Measurements from ENCODE around the gene COL27A1. TPM values are rescaled to one million over a fixed set of nuclear protein-coding genes. Genes with fewer than 3 reads are reported as not detected.

COL27A1 gene
- total and polyA plus RNA-seq, 2 donors (not counting 3 experiments of a cell fraction or from before 2014, with no cell fraction given) = 14.7 to 49.1 TPM

- H3K27ac ChIP-seq (ENCODE audit: insufficient read depth, low read depth, low read length) = no peak overlapping the region
- no peaks in the 10 kb centered on the region for H3K9me1 ChIP-seq (replicated peaks; ENCODE audit: control insufficient read depth, extremely low read depth, insufficient read depth, low read length)
- no peak overlapping the region for H3K9ac ChIP-seq (replicated peaks; ENCODE audit: extremely low read depth, insufficient read depth, low read length)
- no peak overlapping the region for H2AFZ ChIP-seq (ENCODE audit: low read depth, low read length)
- no peaks in the 10 kb centered on the region for H4K20me1 ChIP-seq (replicated peaks; ENCODE audit: control insufficient read depth, extremely low read depth, insufficient read depth, low read length)
- no peaks in the 10 kb centered on the region for H3K79me2 ChIP-seq (ENCODE audit: control insufficient read depth, insufficient read depth, low read length)
- FAIRE-seq (no peak), DNase-seq (ENCODE audit: low read depth, low spot score) (no peak)
- H3K27me3 ChIP-seq (ENCODE audit: control insufficient read depth in 2 of 2, insufficient read depth in 2 of 2, low read length in 2 of 2) = no peaks in the 10 kb centered on the region
- no peaks in the 10 kb centered on the region for H3K4me1 ChIP-seq (ENCODE audit: control insufficient read depth, extremely low read depth, insufficient read depth, low read length)
- intact Hi-C loops (cut with micrococcal nuclease) = no loop called here
- no peak overlapping the region for H3K4me2 ChIP-seq (ENCODE audit: insufficient read depth, low read length)
- TF ChIP-seq EZH2 (IDR thresholded peaks at IDR 0.05; ENCODE audit: borderline replicate concordance, low read depth, low read length, severe bottlenecking) = no peak
- TF ChIP-seq FOS (IDR thresholded peaks at IDR 0.05; ENCODE audit: borderline replicate concordance, insufficient read depth, low read length) = no peak
- TF ChIP-seq, protein P1, sequence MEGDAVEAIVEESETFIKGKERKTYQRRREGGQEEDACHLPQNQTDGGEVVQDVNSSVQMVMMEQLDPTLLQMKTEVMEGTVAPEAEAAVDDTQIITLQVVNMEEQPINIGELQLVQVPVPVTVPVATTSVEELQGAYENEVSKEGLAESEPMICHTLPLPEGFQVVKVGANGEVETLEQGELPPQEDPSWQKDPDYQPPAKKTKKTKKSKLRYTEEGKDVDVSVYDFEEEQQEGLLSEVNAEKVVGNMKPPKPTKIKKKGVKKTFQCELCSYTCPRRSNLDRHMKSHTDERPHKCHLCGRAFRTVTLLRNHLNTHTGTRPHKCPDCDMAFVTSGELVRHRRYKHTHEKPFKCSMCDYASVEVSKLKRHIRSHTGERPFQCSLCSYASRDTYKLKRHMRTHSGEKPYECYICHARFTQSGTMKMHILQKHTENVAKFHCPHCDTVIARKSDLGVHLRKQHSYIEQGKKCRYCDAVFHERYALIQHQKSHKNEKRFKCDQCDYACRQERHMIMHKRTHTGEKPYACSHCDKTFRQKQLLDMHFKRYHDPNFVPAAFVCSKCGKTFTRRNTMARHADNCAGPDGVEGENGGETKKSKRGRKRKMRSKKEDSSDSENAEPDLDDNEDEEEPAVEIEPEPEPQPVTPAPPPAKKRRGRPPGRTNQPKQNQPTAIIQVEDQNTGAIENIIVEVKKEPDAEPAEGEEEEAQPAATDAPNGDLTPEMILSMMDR (IDR thresholded peaks at IDR 0.05; ENCODE audit: extremely low read depth in 1 of 2, insufficient read depth in 1 of 2, low read depth in 1 of 2, low read length in 2 of 2) = no peak
- TF ChIP-seq POLR2AphosphoS5 (IDR thresholded peaks at IDR 0.05; ENCODE audit: insufficient read depth, low read depth, low read length) = no peak
- no peak for TF ChIP-seq MYC (IDR thresholded peaks at IDR 0.05; ENCODE audit: low read depth, low read length)
- TF ChIP-seq GATA2 (IDR thresholded peaks at IDR 0.05; ENCODE audit: insufficient read depth, insufficient read length, low read depth, low read length) = no peak
- TF ChIP-seq JUN (IDR thresholded peaks at IDR 0.05; ENCODE audit: borderline replicate concordance, insufficient read depth, insufficient read length, low read depth) = no peak
- TF ChIP-seq POLR2A (IDR thresholded peaks at IDR 0.05; ENCODE audit: low read depth, low read length) = no peak
- TF ChIP-seq MAX (IDR thresholded peaks at IDR 0.05; ENCODE audit: insufficient read depth, insufficient read length) = no peak
- no peaks in the 10 kb centered on the region for H3K9me3 ChIP-seq (replicated peaks; ENCODE audit: control insufficient read depth, insufficient read depth, low read length)
- H3K36me3 ChIP-seq (ENCODE audit: control insufficient read depth in 2 of 2, extremely low read depth in 1 of 2, insufficient read depth in 2 of 2, low read length in 2 of 2) = no peaks in the 10 kb centered on the region
- H3K4me3 ChIP-seq (replicated peaks in 1 of 3; ENCODE audit: insufficient read depth in 1 of 3, low read depth in 1 of 3, low read length in 3 of 3) = no peak overlapping the region
- dilution Hi-C loops (cut with MboI; ENCODE audit: extremely low pct_ligation_motif_present, low sequenced_read_pairs) = no loop called here
- no TSS peak for BruUV-seq (replicated peaks)
- CTCF ChIA-PET = interaction anchor here (1.0 to 1.4 kb wide), 2 partner anchors 11 to 168 kb away, joined by 3 to 4 read pairs; no protein-coding TSS in a partner anchor
- POLR2A ChIA-PET = no interaction called here
Measured at GRCh38 chr9:114250648-114251047, 95.3 kb downstream of the COL27A1 start.

All from endothelial cell of umbilical vein (primary cell).